SK-N-SH (cell line): ENCODE measurements around the gene METTL24. TPM values are rescaled to one million over a fixed set of nuclear protein-coding genes. Genes with fewer than 3 reads are reported as not detected.
"Not testable (repeated sequence)": the region's sequence is repeated elsewhere in the genome, so short reads cannot be mapped to it uniquely, and the experiment has no call there.

Experiments used
- CTCF ChIA-PET: fragments of 300-600, 350-600 bp; formaldehyde crosslinking; extraction: SDS; loops from one replicate; lab custom pipeline; 2021; lab: Yijun Ruan, JAX
- POLR2A ChIA-PET: fragments of 350-600 bp; sonication (Branson Sonifier 250); formaldehyde crosslinking; extraction: SDS; loops from one replicate; lab custom pipeline; 2020; ENCODE audit warnings: antibody characterized with exemption, inconsistent platforms; lab: Yijun Ruan, JAX
- DNase-seq: peaks from one replicate; pipeline ENCODE4 v3.0.0; 2012
- H2AFZ ChIP-seq: fragments of 200-600 bp; sonication (generic); 2 replicates; pipeline ENCODE4 v1.8.1; 2016; ENCODE audit warnings: antibody characterized with exemption, mild to moderate bottlenecking, low read depth
- H3F3A ChIP-seq: fragments of 200-600 bp; sonication (generic); replicated peaks from 2 replicates; pipeline ENCODE3; 2016; ENCODE audit warnings: antibody characterized with exemption, mild to moderate bottlenecking; ENCODE audit not compliant: insufficient read depth
- H3K27ac ChIP-seq, 2 experiments: fragments of 200-500 bp in 1 of 2; fragments of 200-600 bp in 1 of 2; sonication (Bioruptor generic) in 1 of 2; sonication (generic), shearing (Covaris generic) in 1 of 2; 2 replicates each; pipeline versions ENCODE4 v1.5.1 to v1.6.1; 2014 to 2016; ENCODE audit warnings: low read depth in 2 of 2, inconsistent platforms in 1 of 2, low read length in 1 of 2, mild to moderate bottlenecking in 1 of 2, mixed read lengths in 1 of 2
- H3K27me3 ChIP-seq: fragments of 200-600 bp; sonication (generic), shearing (Covaris generic); 2 replicates; pipeline ENCODE4 v1.6.1; 2016; ENCODE audit warnings: mixed run types; ENCODE audit not compliant: insufficient read depth
- H3K36me3 ChIP-seq, 2 experiments: fragments of 200-500 bp in 1 of 2; fragments of 200-600 bp in 1 of 2; sonication (Bioruptor generic) in 1 of 2; sonication (generic) in 1 of 2; replicated peaks in 1 of 2; 2 replicates each; pipeline versions ENCODE3 to v1.5.1; 2014 to 2016; ENCODE audit warnings: low read length in 1 of 2, mild to moderate bottlenecking in 1 of 2; ENCODE audit not compliant: insufficient read depth in 2 of 2, control insufficient read depth in 1 of 2
- H3K4me1 ChIP-seq, 2 experiments: fragments of 200-500 bp in 1 of 2; fragments of 200-600 bp in 1 of 2; sonication (Bioruptor generic) in 1 of 2; sonication (generic), shearing (Covaris generic) in 1 of 2; 2 replicates each; pipeline versions ENCODE4 v1.5.1 to v1.6.1; 2014 to 2016; ENCODE audit warnings: low read depth in 1 of 2, low read length in 1 of 2, mixed run types in 1 of 2; ENCODE audit not compliant: insufficient read depth in 2 of 2, control insufficient read depth in 1 of 2
- H3K4me2 ChIP-seq: fragments of 200-600 bp; sonication (generic), shearing (Covaris generic); 2 replicates; pipeline ENCODE4 v1.6.1; 2017; ENCODE audit warnings: mixed run types
- H3K4me3 ChIP-seq, 2 experiments: fragments of 200-500 bp in 1 of 2; fragments of 200-600 bp in 1 of 2; sonication (Bioruptor generic) in 1 of 2; sonication (generic), shearing (Covaris generic) in 1 of 2; 2 replicates each; pipeline versions ENCODE4 v1.5.1 to v1.8.1; 2014 to 2016; ENCODE audit warnings: low read depth in 2 of 2, inconsistent platforms in 1 of 2, low read length in 1 of 2, mild to moderate bottlenecking in 1 of 2, mixed read lengths in 1 of 2, moderate library complexity in 1 of 2
- H3K79me2 ChIP-seq: fragments of 200-600 bp; sonication (generic); 2 replicates; pipeline ENCODE4 v1.8.1; 2017; ENCODE audit warnings: mild to moderate bottlenecking; ENCODE audit not compliant: insufficient read depth
- H3K9ac ChIP-seq: fragments of 200-600 bp; sonication (generic); 2 replicates; pipeline ENCODE4 v1.6.1; 2017; ENCODE audit warnings: mixed run types
- H3K9me2 ChIP-seq: fragments of 200-600 bp; sonication (generic); 2 replicates; pipeline ENCODE4 v1.6.1; 2017; ENCODE audit warnings: mixed run types
- H3K9me3 ChIP-seq: fragments of 200-600 bp; sonication (generic); 2 replicates; pipeline ENCODE4 v1.6.1; 2017; ENCODE audit warnings: mixed run types, mild to moderate bottlenecking, moderate library complexity
- H4K20me1 ChIP-seq: fragments of 200-600 bp; sonication (generic); 2 replicates; pipeline ENCODE4 v1.6.1; 2017; ENCODE audit warnings: mild to moderate bottlenecking, mixed run types; ENCODE audit not compliant: insufficient read depth
- CHD2 ChIP-seq: fragments of 150-350 bp; IDR thresholded peaks from 2 replicates; pipeline ENCODE4 v1.6.1; 2018; ENCODE audit warnings: low read length; ENCODE audit not compliant: partially characterized antibody
- ELF1 ChIP-seq: IDR thresholded peaks from 2 replicates; pipeline ENCODE4 v1.4.0; 2012
- EP300 ChIP-seq, 2 experiments: IDR thresholded peaks; 2 replicates each; pipeline versions ENCODE4 v1.4.0 to v1.6.1; 2012; ENCODE audit warnings: borderline replicate concordance in 1 of 2, low read depth in 1 of 2, low read length in 1 of 2
- EZH2phosphoT487 ChIP-seq: fragments of 200-600 bp; sonication (generic); IDR thresholded peaks from 2 replicates; pipeline ENCODE4 v1.6.1; 2017; ENCODE audit warnings: low read depth, mixed run types, mild to moderate bottlenecking, antibody characterized with exemption, moderate library complexity, borderline replicate concordance
- FOSL2 ChIP-seq: IDR thresholded peaks from 2 replicates; pipeline ENCODE4 v1.4.0; 2012; ENCODE audit warnings: low read depth, mild to moderate bottlenecking, moderate library complexity, borderline replicate concordance
- GATA2 ChIP-seq: sonication (generic); formaldehyde crosslinking; IDR thresholded peaks from 2 replicates; pipeline ENCODE4 v1.5.0; 2020; ENCODE audit warnings: mild to moderate bottlenecking, missing genetic modification reagents
- JUND ChIP-seq: IDR thresholded peaks from 2 replicates; pipeline ENCODE4 v1.4.0; 2012
- MAX ChIP-seq: IDR thresholded peaks from 2 replicates; pipeline ENCODE4 v1.4.0; 2012; ENCODE audit warnings: low read depth
- MEF2A ChIP-seq: IDR thresholded peaks from 2 replicates; pipeline ENCODE4 v1.4.0; 2012; ENCODE audit warnings: low read depth, borderline replicate concordance
- NFIC ChIP-seq: IDR thresholded peaks from 2 replicates; pipeline ENCODE4 v1.4.0; 2012; ENCODE audit warnings: borderline replicate concordance
- PBX3 ChIP-seq: IDR thresholded peaks from 2 replicates; pipeline ENCODE4; 2012
- POLR2AphosphoS5 ChIP-seq: IDR thresholded peaks from 2 replicates; pipeline ENCODE4 v1.6.1; 2012; ENCODE audit warnings: low read depth, low read length
- RAD21 ChIP-seq: IDR thresholded peaks from 2 replicates; pipeline ENCODE4 v1.6.1; 2012; ENCODE audit warnings: mild to moderate bottlenecking, low read length
- RCOR1 ChIP-seq: fragments of 150-350 bp; IDR thresholded peaks from 2 replicates; pipeline ENCODE4 v1.6.1; 2017; ENCODE audit warnings: antibody characterized with exemption, low read length
- SIN3A ChIP-seq: IDR thresholded peaks from 2 replicates; pipeline ENCODE4 v1.6.1; 2012; ENCODE audit warnings: low read depth, mild to moderate bottlenecking, low read length, moderate library complexity, borderline replicate concordance
- SMC3 ChIP-seq: IDR thresholded peaks from 2 replicates; pipeline ENCODE4 v1.6.1; 2012; ENCODE audit warnings: low read depth, low read length, improper control_type of control experiment
- TAF1 ChIP-seq: IDR thresholded peaks from 2 replicates; pipeline ENCODE4 v1.6.1; 2012; ENCODE audit warnings: low read depth, mild to moderate bottlenecking, low read length, moderate library complexity, borderline replicate concordance
- TCF12 ChIP-seq: IDR thresholded peaks from 2 replicates; pipeline ENCODE4 v1.4.0; 2012
- TEAD4 ChIP-seq: IDR thresholded peaks from 2 replicates; pipeline ENCODE4 v1.4.0; 2012; ENCODE audit warnings: mild to moderate bottlenecking, borderline replicate concordance; ENCODE audit not compliant: insufficient read depth
- YY1 ChIP-seq: IDR thresholded peaks from 2 replicates; pipeline ENCODE4 v1.4.0; 2012; ENCODE audit warnings: low read depth, mild to moderate bottlenecking
- WGBS: methylation state at CpG from one replicate; pipeline ENCODE4 v1.1.6; 2017; ENCODE audit warnings: low lambda C conversion rate; 5-methylcytosine and 5-hydroxymethylcytosine counted together
- polyA plus RNA-seq, 3 experiments: library from polyadenylated mRNA; depleted of rRNA; stranded (reverse); fragments of >200 nt; gene quantifications; 2 replicates each; pipeline ENCODE4 v1.2.3, GENCODE V29; 2012
- TF ChIP-seq, protein P1 (sequence below): fragments of 150-350 bp; IDR thresholded peaks from 2 replicates; pipeline ENCODE4 v1.6.1; 2017; ENCODE audit warnings: antibody characterized with exemption, low read length, low read depth, borderline replicate concordance

The METTL24 gene
- polyA plus RNA-seq, 1 of the 3 experiments (the other 2 are of a cell fraction): not detected

DNA sequence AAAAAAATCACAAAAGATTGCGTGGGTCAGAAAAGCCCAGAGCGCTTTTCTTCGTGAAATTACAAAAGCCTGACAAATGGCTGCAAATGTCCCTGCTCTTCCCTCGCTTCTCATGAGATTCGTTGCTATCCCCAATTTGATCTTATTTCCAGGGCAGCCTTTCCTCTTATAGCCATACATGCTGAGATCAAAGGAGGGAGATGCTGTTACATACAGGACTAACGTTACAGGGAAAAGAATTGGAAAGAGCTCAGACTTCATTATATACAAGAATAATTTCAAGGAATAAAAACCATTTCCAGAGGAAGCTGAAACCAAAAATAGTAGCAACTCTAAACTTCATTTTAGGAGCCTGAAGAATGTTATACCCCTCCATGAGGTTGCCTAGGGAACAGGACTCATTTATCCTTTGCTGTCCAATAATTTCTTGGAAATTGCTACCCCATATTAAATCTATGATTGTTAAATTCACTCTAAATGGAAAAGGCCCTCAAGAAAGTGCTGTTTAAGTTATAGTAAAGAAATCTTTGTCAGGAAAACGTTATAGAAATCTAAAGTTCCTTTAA is 81.0 kb downstream of the METTL24 start:
- TF ChIP-seq, protein P1, sequence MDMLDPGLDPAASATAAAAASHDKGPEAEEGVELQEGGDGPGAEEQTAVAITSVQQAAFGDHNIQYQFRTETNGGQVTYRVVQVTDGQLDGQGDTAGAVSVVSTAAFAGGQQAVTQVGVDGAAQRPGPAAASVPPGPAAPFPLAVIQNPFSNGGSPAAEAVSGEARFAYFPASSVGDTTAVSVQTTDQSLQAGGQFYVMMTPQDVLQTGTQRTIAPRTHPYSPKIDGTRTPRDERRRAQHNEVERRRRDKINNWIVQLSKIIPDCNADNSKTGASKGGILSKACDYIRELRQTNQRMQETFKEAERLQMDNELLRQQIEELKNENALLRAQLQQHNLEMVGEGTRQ: no peak
- no peak for TF ChIP-seq MEF2A
- no peak for TF ChIP-seq NFIC
- no peak for TF ChIP-seq RCOR1
- no peak for TF ChIP-seq POLR2AphosphoS5
- no peak for TF ChIP-seq SIN3A
- no peak for TF ChIP-seq SMC3
- CTCF ChIA-PET: interaction anchor here (1.0 kb wide), 1 partner anchor 23 kb away, joined by 3 read pairs; no protein-coding TSS in a partner anchor

GRCh38 chr6:110272781-110273180 is 85.4 kb downstream of the METTL24 start:
- H3K4me1 ChIP-seq, H3F3A ChIP-seq, CTCF ChIA-PET, H3K79me2 ChIP-seq, H4K20me1 ChIP-seq, POLR2A ChIA-PET, H3K9me2 ChIP-seq, H3K9ac ChIP-seq, DNase-seq, H3K9me3 ChIP-seq, H3K36me3 ChIP-seq, H3K4me3 ChIP-seq, H3K27me3 ChIP-seq, H3K4me2 ChIP-seq, H3K27ac ChIP-seq, H2AFZ ChIP-seq: not testable (repeated sequence)

More for the DNA sequence above, 81.0 kb downstream of the METTL24 start:
- Histone ChIP-seq H3K27ac (no peak overlapping the region), H3K27me3 (no peaks in the 10 kb centered on the region; the same call in 1 of the 2 replicates), H2AFZ (no peak overlapping the region), H3K9ac (no peak overlapping the region), H3F3A (no peaks in the 10 kb centered on the region), H3K4me3 (no peak overlapping the region), H3K4me1 (no peaks in the 10 kb centered on the region), H4K20me1 (no peaks in the 10 kb centered on the region), H3K36me3 (no peaks in the 10 kb centered on the region), H3K4me2 (no peak overlapping the region), H3K79me2 (no peaks in the 10 kb centered on the region), H3K9me2 (no peaks in the 10 kb centered on the region), H3K9me3 (no peaks in the 10 kb centered on the region)
- POLR2A ChIA-PET: no interaction called here
- 58% methylated on average over 7 of the region's 7 CpGs for WGBS
- no peak for DNase-seq

GRCh38 chr6:110271732-110272022 is 86.5 kb downstream of the METTL24 start:
- DNase-seq: no peak
- Histone ChIP-seq H3F3A (no peaks in the 10 kb centered on the region), H3K9me3 (no peaks in the 10 kb centered on the region), H4K20me1 (no peaks in the 10 kb centered on the region), H3K79me2 (no peaks in the 10 kb centered on the region), H3K27ac (no peak overlapping the region), H3K9me2 (no peaks in the 10 kb centered on the region), H2AFZ (no peak overlapping the region), H3K36me3 (no peaks in the 10 kb centered on the region), H3K4me1 (no peaks in the 10 kb centered on the region), H3K4me3 (no peak overlapping the region), H3K4me2 (no peak overlapping the region), H3K27me3 (no peaks in the 10 kb centered on the region; the same call in 1 of the 2 replicates), H3K9ac (no peak overlapping the region)
- TF ChIP-seq EP300 (IDR thresholded peaks at IDR 0.05; ENCODE audit: borderline replicate concordance in 1 of 2, low read depth in 1 of 2, low read length in 1 of 2) (no peak), RAD21 (no peak), ELF1 (no peak), YY1 (no peak), FOSL2 (no peak), EZH2phosphoT487 (no peak), TCF12 (no peak), GATA2 (no peak), PBX3 (no peak), TAF1 (no peak), TEAD4 (no peak), MAX (no peak), CHD2 (no peak), JUND (no peak)
- ChIA-PET CTCF (no interaction called here), POLR2A (no interaction called here)
- 44% methylated on average over 1 of the region's 1 CpG for WGBS
